Esophagus muscularis mucosa (tissue), 3 donors: ENCODE data around the gene TENT5C.

ENCODE experiments used
- CTCF ChIP-seq, 3 experiments: fragments of 200-600 bp in 2 of 3; fragments of 450-650 bp in 1 of 3; sonication (generic) in 2 of 3; IDR thresholded peaks; one replicate each; pipeline ENCODE4 v1.5.1; 2017 to 2019; ENCODE audit warnings: antibody characterized with exemption in 3 of 3, mild to moderate bottlenecking in 2 of 3, moderate library complexity in 1 of 3
- POLR2A ChIP-seq: fragments of 450-650 bp; IDR thresholded peaks from one replicate; pipeline ENCODE4 v1.6.1; 2017; ENCODE audit warnings: antibody characterized with exemption, moderate library complexity, mild to moderate bottlenecking, low read depth
- POLR2AphosphoS5 ChIP-seq, 2 donors: sonication (generic); formaldehyde crosslinking; IDR thresholded peaks; one replicate each; pipeline ENCODE4 v1.6.1; 2017; ENCODE audit warnings: antibody characterized with exemption in 2 of 2

GRCh38 chr1:117559985-117560384, 45.9 kb upstream of the TENT5C start:
- TF ChIP-seq POLR2A (no peak), CTCF (IDR thresholded peaks at IDR 0.05) (no peak), POLR2AphosphoS5 (IDR thresholded peaks at IDR 0.05) (no peak)
